ENCODE measurements around the gene ENAH.
"Not testable (repeated sequence)": the region's sequence is repeated elsewhere in the genome, so short reads cannot be mapped to it uniquely, and the experiment has no call there.

ENAH gene

GRCh38 chr1:225652729-225653462 is at the start of gene ENAH:
Gene ENAH (minus strand): TSS chr1:225653123. CDS start chr1:225652690, 433 bp downstream.
- peak; percentile 33 for DNase-seq (ENCODE audit: low read depth)

GRCh38 chr1:225700889-225701465 is 48.1 kb upstream of the ENAH start:
- DNase-seq (ENCODE audit: low read depth): no peak

- DNase-seq (ENCODE audit: low read depth): no peak
Measured at GRCh38 chr1:225700164-225700821, 47.4 kb upstream of the ENAH start.

GRCh38 chr1:225699336-225699735 is 46.4 kb upstream of the ENAH start:
- DNase-seq (ENCODE audit: low read depth): no peak

GRCh38 chr1:225698194-225698593 is 45.3 kb upstream of the ENAH start:
- DNase-seq (ENCODE audit: low read depth): not testable (repeated sequence)

GRCh38 chr1:225697428-225697827 is 44.5 kb upstream of the ENAH start:
- DNase-seq (ENCODE audit: low read depth): no peak

- no peak for DNase-seq (ENCODE audit: low read depth)
Measured at GRCh38 chr1:225695578-225696337, 42.8 kb upstream of the ENAH start.

GRCh38 chr1:225694151-225694603 is 41.3 kb upstream of the ENAH start:
- DNase-seq (ENCODE audit: low read depth): no peak

GRCh38 chr1:225693697-225694096 is 40.8 kb upstream of the ENAH start:
- not testable (repeated sequence) for DNase-seq (ENCODE audit: low read depth)

GRCh38 chr1:225693085-225693696 is 40.3 kb upstream of the ENAH start:
- no peak for DNase-seq (ENCODE audit: low read depth)

- DNase-seq (ENCODE audit: low read depth): no peak
Measured at GRCh38 chr1:225692517-225692879, 39.6 kb upstream of the ENAH start.

- DNase-seq (ENCODE audit: low read depth): no peak
Measured at GRCh38 chr1:225691861-225692516, 39.1 kb upstream of the ENAH start.

- DNase-seq (ENCODE audit: low read depth): no peak
Measured at GRCh38 chr1:225691377-225691776, 38.5 kb upstream of the ENAH start.

- DNase-seq (ENCODE audit: low read depth): no peak
Measured at GRCh38 chr1:225689882-225690459, 37.0 kb upstream of the ENAH start.

- no peak for DNase-seq (ENCODE audit: low read depth)
Measured at GRCh38 chr1:225688345-225688744, 35.4 kb upstream of the ENAH start.

GRCh38 chr1:225685476-225686176 is 32.7 kb upstream of the ENAH start:
- DNase-seq (ENCODE audit: low read depth): no peak

- DNase-seq (ENCODE audit: low read depth): no peak
Measured at GRCh38 chr1:225684741-225685140, 31.8 kb upstream of the ENAH start.

- no peak for DNase-seq (ENCODE audit: low read depth)
Measured at GRCh38 chr1:225681231-225681630, 28.3 kb upstream of the ENAH start.

- no peak for DNase-seq (ENCODE audit: low read depth)
Measured at GRCh38 chr1:225678545-225678944, 25.6 kb upstream of the ENAH start.

- no peak for DNase-seq (ENCODE audit: low read depth)
Measured at GRCh38 chr1:225677350-225678124, 24.6 kb upstream of the ENAH start.

Data from stimulated activated CD8-positive, alpha-beta memory T cell treated with anti-CD3 and anti-CD28 coated beads, Interleukin-12 subunit alpha, Interleukin-12 subunit beta, amount 100 ng/mL, for 4 hours (primary cell).